Measurements from ENCODE around the gene RFTN1. TPM values are rescaled to one million over a fixed set of nuclear protein-coding genes. Genes with fewer than 3 reads are reported as not detected.

The RFTN1 gene, protein sequence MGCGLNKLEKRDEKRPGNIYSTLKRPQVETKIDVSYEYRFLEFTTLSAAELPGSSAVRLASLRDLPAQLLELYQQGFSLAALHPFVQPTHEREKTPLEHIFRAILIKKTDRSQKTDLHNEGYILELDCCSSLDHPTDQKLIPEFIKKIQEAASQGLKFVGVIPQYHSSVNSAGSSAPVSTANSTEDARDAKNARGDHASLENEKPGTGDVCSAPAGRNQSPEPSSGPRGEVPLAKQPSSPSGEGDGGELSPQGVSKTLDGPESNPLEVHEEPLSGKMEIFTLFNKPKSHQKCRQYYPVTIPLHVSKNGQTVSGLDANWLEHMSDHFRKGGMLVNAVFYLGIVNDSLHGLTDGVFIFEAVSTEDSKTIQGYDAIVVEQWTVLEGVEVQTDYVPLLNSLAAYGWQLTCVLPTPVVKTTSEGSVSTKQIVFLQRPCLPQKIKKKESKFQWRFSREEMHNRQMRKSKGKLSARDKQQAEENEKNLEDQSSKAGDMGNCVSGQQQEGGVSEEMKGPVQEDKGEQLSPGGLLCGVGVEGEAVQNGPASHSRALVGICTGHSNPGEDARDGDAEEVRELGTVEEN
- total RNA-seq, result 10 to 100 TPM; 50.8 to 82.5 TPM
- 10 to 100 TPM; 33.8 to 55.9 TPM for polyA plus RNA-seq
- long read RNA-seq, donor 1, transcript RFTN1-201 (10 exons, 2,982 nt), result major isoform, 18 of 18 reads
- long read RNA-seq, donor 1, partial matches to known transcripts, result 0 of 18 reads
- long read RNA-seq, donor 1, other reads (novel, unspliced or antisense), result 0 of 18 reads
- long read RNA-seq, donor 2, partial matches to known transcripts, result 0 of 1 reads
- long read RNA-seq, donor 2, other reads (novel, unspliced or antisense), result 0 of 1 reads
- long read RNA-seq, donor 3, transcript RFTN1-201 (10 exons, 2,982 nt), result major isoform, 7 of 12 reads
- long read RNA-seq, donor 3, partial matches to known transcripts, result 5 of 12 reads
- long read RNA-seq, donor 3, other reads (novel, unspliced or antisense), result 0 of 12 reads
- long read RNA-seq, donor 4, result 0 reads
- long read RNA-seq, donor 5, transcript RFTN1-201 (10 exons, 2,982 nt), result major isoform, 16 of 16 reads
- long read RNA-seq, donor 5, partial matches to known transcripts, result 0 of 16 reads
- long read RNA-seq, donor 5, other reads (novel, unspliced or antisense), result 0 of 16 reads

DNA sequence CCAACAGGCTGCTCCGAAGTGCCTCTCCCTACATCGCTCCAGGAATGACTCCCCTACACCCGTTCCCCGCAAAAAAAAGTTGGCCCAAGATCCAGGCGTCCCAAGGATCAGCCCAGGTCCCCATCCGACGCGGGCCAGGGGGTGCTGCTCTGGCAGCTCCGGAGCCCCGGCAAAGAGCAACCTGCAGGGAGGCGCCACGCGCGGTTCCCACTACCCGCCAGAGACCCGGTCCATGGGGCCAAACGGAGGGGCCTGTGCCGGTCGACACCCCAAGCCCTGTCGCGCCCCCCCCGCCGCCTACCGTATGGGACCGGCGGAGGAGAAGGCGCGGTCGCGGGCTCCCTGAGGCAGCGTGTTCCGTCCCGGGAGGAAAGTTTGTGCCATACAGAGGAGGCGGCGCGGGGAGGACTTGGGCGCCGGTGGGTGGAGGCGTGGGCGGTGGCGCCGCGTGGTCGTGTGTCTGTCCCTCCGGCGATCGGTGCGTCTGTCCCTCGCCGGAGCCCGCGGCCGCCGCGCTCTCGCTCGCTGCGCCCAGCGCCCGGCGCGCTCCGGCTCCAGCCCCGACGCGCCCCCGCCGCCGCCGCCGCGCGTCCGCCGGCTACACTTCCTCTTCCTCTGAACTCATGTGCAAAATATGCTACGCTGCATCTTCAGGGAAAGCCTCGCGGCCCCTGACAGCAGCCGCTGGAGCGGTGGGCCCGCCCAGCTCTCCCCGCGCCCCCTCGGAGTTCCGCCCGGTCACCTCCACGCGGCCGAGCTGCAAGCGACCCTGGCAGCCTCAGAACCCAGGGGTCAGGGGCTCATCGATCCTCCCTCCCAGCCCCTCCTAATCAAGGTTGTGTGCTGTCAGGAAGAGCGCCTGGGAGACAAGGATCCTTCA is at the start of gene RFTN1:
RFTN1 (minus strand) TSS at position 559 of the 880 bp plus-strand sequence. CDS start 19,830 bp downstream, outside the sequence.
- Histone ChIP-seq H3K27ac (ENCODE audit: low read depth in 1 of 2, low read length in 1 of 2) (peak within 1 kb of the TSS; percentile 57 to 92), H3K4me1 (ENCODE audit: control insufficient read depth in 5 of 5, insufficient read depth in 5 of 5, low read length in 5 of 5) (peaks cover 0 to 46% (median 19%) of the 10 kb centered on the region in 5 donors), H3K36me3 (ENCODE audit: control insufficient read depth in 4 of 4, insufficient read depth in 4 of 4, low read length in 4 of 4) (no peaks in the 10 kb centered on the region), H3K9me3 (ENCODE audit: control insufficient read depth in 4 of 4, insufficient read depth in 3 of 4, low read length in 3 of 4) (no peaks in the 10 kb centered on the region), H3K27me3 (ENCODE audit: control insufficient read depth in 3 of 3, insufficient read depth in 3 of 3, low read length in 2 of 3) (no peaks in the 10 kb centered on the region), H3K9ac (ENCODE audit: insufficient read depth in 1 of 2, low read length in 2 of 2) (peak within 1 kb of the TSS; percentile 69 to 84), H3K4me3 (peak within 1 kb of the TSS; percentile 89)
- no peak for TF ChIP-seq CTCF (IDR thresholded peaks at IDR 0.05; ENCODE audit: control extremely low read depth, extremely low read depth)
- DNase-seq, result peak; percentile 72 to 81 (median 76)
- peak; percentile 69 for ATAC-seq (ENCODE audit: insufficient read depth, low FRiP score)
- 1% methylated on average over 61 to 92 of the region's 92 CpGs for WGBS, 2 donors

- H3K27ac ChIP-seq (ENCODE audit: low read depth in 1 of 2, low read length in 1 of 2), result no peak overlapping the region
- H3K36me3 ChIP-seq (ENCODE audit: control insufficient read depth in 4 of 4, insufficient read depth in 4 of 4, low read length in 4 of 4), result no peaks in the 10 kb centered on the region
- TF ChIP-seq CTCF (IDR thresholded peaks at IDR 0.05; ENCODE audit: control extremely low read depth, extremely low read depth), result no peak
- ATAC-seq (ENCODE audit: insufficient read depth, low FRiP score) (no peak), DNase-seq (no peak)
- 76 to 85% methylated on average over 5 of the region's 5 CpGs for WGBS, 2 donors
- H3K9me3 ChIP-seq (ENCODE audit: control insufficient read depth in 4 of 4, insufficient read depth in 3 of 4, low read length in 3 of 4), result peaks cover 0 to 2% (median 0%) of the 10 kb centered on the region in 4 donors
- no peaks in the 10 kb centered on the region for H3K27me3 ChIP-seq (ENCODE audit: control insufficient read depth in 3 of 3, insufficient read depth in 3 of 3, low read length in 2 of 3)
- no peaks in the 10 kb centered on the region for H3K4me1 ChIP-seq (ENCODE audit: control insufficient read depth in 5 of 5, insufficient read depth in 5 of 5, low read length in 5 of 5)
- H3K9ac ChIP-seq (ENCODE audit: insufficient read depth in 1 of 2, low read length in 2 of 2), result no peak overlapping the region
- no peak overlapping the region for H3K4me3 ChIP-seq
These were observed 46.3 kb upstream of the RFTN1 start for GRCh38 chr3:16559653-16560365.

DNA sequence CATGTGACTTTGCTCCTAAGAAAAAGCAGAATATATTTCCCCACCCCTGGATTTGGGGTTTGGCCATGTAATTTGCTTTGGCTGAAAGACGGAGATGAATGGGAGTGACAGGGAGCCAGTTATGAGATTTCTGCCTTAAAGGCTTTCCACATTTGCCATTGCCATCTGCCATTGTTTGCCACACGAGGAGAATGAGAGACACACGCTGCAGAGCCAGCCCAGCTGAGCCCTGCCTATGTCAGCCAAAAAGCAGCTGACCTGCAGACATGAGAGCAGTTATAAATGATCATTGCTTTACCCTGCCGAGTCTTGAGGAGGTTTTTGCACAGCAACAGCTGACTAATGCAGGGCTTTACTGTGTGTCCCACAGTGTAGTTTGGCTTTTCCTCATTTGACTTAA is 40.6 kb upstream of the RFTN1 start:
- DNase-seq (no peak), ATAC-seq (ENCODE audit: insufficient read depth, low FRiP score) (no peak)
- Histone ChIP-seq H3K4me3 (no peak overlapping the region), H3K9ac (ENCODE audit: insufficient read depth in 1 of 2, low read length in 2 of 2) (no peak overlapping the region), H3K27me3 (ENCODE audit: control insufficient read depth in 3 of 3, insufficient read depth in 3 of 3, low read length in 2 of 3) (no peaks in the 10 kb centered on the region), H3K9me3 (ENCODE audit: control insufficient read depth in 4 of 4, insufficient read depth in 3 of 4, low read length in 3 of 4) (peaks cover 0 to 2% (median 0%) of the 10 kb centered on the region in 4 donors), H3K36me3 (ENCODE audit: control insufficient read depth in 4 of 4, insufficient read depth in 4 of 4, low read length in 4 of 4) (no peaks in the 10 kb centered on the region), H3K27ac (ENCODE audit: low read depth in 1 of 2, low read length in 1 of 2) (no peak overlapping the region), H3K4me1 (ENCODE audit: control insufficient read depth in 5 of 5, insufficient read depth in 5 of 5, low read length in 5 of 5) (peaks cover 0 to 6% (median 0%) of the 10 kb centered on the region in 5 donors)
- no peak for TF ChIP-seq CTCF (IDR thresholded peaks at IDR 0.05; ENCODE audit: control extremely low read depth, extremely low read depth)
- 82 to 91% methylated on average over 4 of the region's 4 CpGs for WGBS, 2 donors
